PC-9 (cell line): ENCODE measurements around the gene AGO1. TPM values are rescaled to one million over a fixed set of nuclear protein-coding genes. Genes with fewer than 3 reads are reported as not detected.

ENCODE experiments used
- BruUV-seq: library from RNA; stranded (reverse); fragments of 400-500 nt; replicated peaks from 2 replicates; lab custom pipeline; 2021; lab: Mats Ljungman, UMichigan
- CTCF ChIA-PET: fragments of 300-600 bp; sonication (Branson Sonifier 250); formaldehyde crosslinking; loops from one replicate; lab custom pipeline; 2022; ENCODE audit warnings: antibody characterized with exemption; lab: Charles Lee
- POLR2A ChIA-PET: fragments of 300-600 bp; sonication (Branson Sonifier 250); formaldehyde crosslinking; loops from one replicate; lab custom pipeline; 2022; ENCODE audit warnings: antibody characterized with exemption; ENCODE audit not compliant: unreplicated experiment; lab: Charles Lee
- DNase-seq, 2 experiments: peaks; one replicate each; pipeline versions ENCODE4 v3.0.0 to v3.0.0-alpha.2; 2015 to 2022; ENCODE audit warnings: mixed read lengths in 1 of 2
- H2AFZ ChIP-seq: fragments of 200-600 bp; sonication (generic); 2 replicates; pipeline ENCODE4 v1.8.1; 2017; ENCODE audit warnings: antibody characterized with exemption
- H3F3A ChIP-seq: fragments of 200-600 bp; sonication (generic); 2 replicates; pipeline ENCODE4 v1.8.1; 2017; ENCODE audit warnings: antibody characterized with exemption, mild to moderate bottlenecking, low read depth; ENCODE audit not compliant: insufficient read depth
- H3K27ac ChIP-seq: fragments of 200-600 bp; sonication (generic); 2 replicates; pipeline ENCODE4 v1.6.1; 2016; ENCODE audit warnings: mixed run types
- H3K27me3 ChIP-seq: fragments of 200-600 bp; sonication (generic); 2 replicates; pipeline ENCODE4 v1.6.1; 2016; ENCODE audit warnings: low read depth, mixed run types; ENCODE audit not compliant: insufficient read depth
- H3K36me3 ChIP-seq: fragments of 200-600 bp; sonication (generic); 2 replicates; pipeline ENCODE4 v1.6.1; 2016; ENCODE audit warnings: low read depth, mixed run types
- H3K4me1 ChIP-seq: fragments of 200-600 bp; sonication (generic); replicated peaks from 2 replicates; pipeline ENCODE4 v1.6.1; 2016; ENCODE audit warnings: mixed run types; ENCODE audit not compliant: insufficient read depth
- H3K4me2 ChIP-seq: fragments of 200-600 bp; sonication (generic); 2 replicates; pipeline ENCODE4 v1.6.1; 2017; ENCODE audit warnings: mixed run types
- H3K4me3 ChIP-seq: fragments of 200-600 bp; sonication (generic); 2 replicates; pipeline ENCODE4 v1.6.1; 2016; ENCODE audit warnings: mixed run types
- H3K79me2 ChIP-seq: fragments of 200-600 bp; sonication (generic); 2 replicates; pipeline ENCODE4 v1.6.1; 2017; ENCODE audit warnings: low read depth, mixed run types
- H3K9me2 ChIP-seq: fragments of 200-600 bp; sonication (generic); 2 replicates; pipeline ENCODE4 v1.8.1; 2017; ENCODE audit warnings: mild to moderate bottlenecking; ENCODE audit not compliant: insufficient read depth
- H3K9me3 ChIP-seq: fragments of 200-600 bp; sonication (generic); 2 replicates; pipeline ENCODE4 v1.8.1; 2016; ENCODE audit warnings: low read depth; ENCODE audit not compliant: insufficient read depth
- H4K20me1 ChIP-seq: fragments of 200-600 bp; sonication (generic); 2 replicates; pipeline ENCODE4 v1.8.1; 2017; ENCODE audit not compliant: insufficient read depth
- CTCF ChIP-seq: fragments of 200-600 bp; sonication (generic); conservative IDR thresholded peaks from 2 replicates; pipeline ENCODE4 v1.6.1; 2017; ENCODE audit warnings: mixed run types, antibody characterized with exemption, mild to moderate bottlenecking, moderate library complexity
- EZH2 ChIP-seq: fragments of 200-600 bp; sonication (generic); IDR thresholded peaks from 2 replicates; pipeline ENCODE4 v1.8.0; 2017; ENCODE audit warnings: antibody characterized with exemption, low read depth
- intact Hi-C: fragments of 100-400 bp; cut with micrococcal nuclease; formaldehyde crosslinking; loops from one replicate; pipeline ENCODE4 v1.10.0; 2022; ENCODE audit not compliant: unreplicated experiment
- total RNA-seq: library from RNA; stranded (reverse); gene quantifications from 2 replicates; pipeline ENCODE4 v1.2.3, GENCODE V29; 2021

The AGO1 gene
- total RNA-seq, 1 experiment from 2014 or later: 66.0 TPM

DNA sequence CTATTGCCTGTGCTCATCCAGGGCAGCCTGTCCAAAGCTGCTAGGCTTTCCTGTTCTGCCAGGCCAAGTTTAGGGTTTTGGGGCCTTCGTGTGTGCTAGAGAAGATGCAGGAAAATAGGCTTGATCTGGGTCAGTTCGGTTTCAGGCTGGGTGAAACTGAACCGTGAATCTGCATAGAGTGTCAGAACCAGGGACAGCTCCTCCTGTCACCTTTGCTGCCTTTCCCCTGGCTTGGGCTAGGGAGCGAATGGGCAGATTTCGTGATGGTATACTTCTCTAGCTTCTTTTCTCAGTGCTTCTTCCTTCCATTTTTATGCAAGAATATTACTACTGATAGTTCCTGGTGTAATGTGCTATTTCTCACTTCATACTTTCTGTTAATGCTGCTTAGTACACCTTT, 6.0 kb upstream of the AGO1 start:
- POLR2A ChIA-PET: no interaction called here
- no peak overlapping the region for H2AFZ ChIP-seq
- CTCF ChIA-PET: interaction anchor here (0.8 kb wide), 1 partner anchor 1011 kb away, joined by 3 read pairs; no protein-coding TSS in a partner anchor

GRCh38 chr1:35881850-35882273, 1.1 kb upstream of the AGO1 start:
- H3K4me2 ChIP-seq: no peak overlapping the region
- no peaks in the 10 kb centered on the region for H3K27me3 ChIP-seq
- ChIA-PET POLR2A (interaction anchor here (0.6 kb wide), 1 partner anchor 645 kb away, joined by 19 read pairs; no protein-coding TSS in a partner anchor), CTCF (no interaction called here)
- BruUV-seq: no TSS peak
- no peak overlapping the region for H3K4me3 ChIP-seq
- no peak overlapping the region for H2AFZ ChIP-seq
- H3K9me2 ChIP-seq: no peaks in the 10 kb centered on the region
- H3K9me3 ChIP-seq: no peaks in the 10 kb centered on the region
- peaks cover 7% of the 10 kb centered on the region for H3K4me1 ChIP-seq
- H3K79me2 ChIP-seq: peaks cover 24% of the 10 kb centered on the region
- H3F3A ChIP-seq: no peaks in the 10 kb centered on the region
- intact Hi-C loops: loop anchor here (2.0 kb wide), 1 partner anchor 49 kb away; the partner anchor contains the start of gene AGO3
- no peak for DNase-seq
- H4K20me1 ChIP-seq: peaks cover 14% of the 10 kb centered on the region
- H3K27ac ChIP-seq: no peak overlapping the region
- TF ChIP-seq CTCF (no peak), EZH2 (no peak)
- H3K36me3 ChIP-seq: no peaks in the 10 kb centered on the region

More for the DNA sequence above, 6.0 kb upstream of the AGO1 start:
- Histone ChIP-seq H3K4me2 (no peak overlapping the region), H3K4me3 (no peak overlapping the region), H3K4me1 (peaks cover 7% of the 10 kb centered on the region), H3K9me3 (no peaks in the 10 kb centered on the region), H3K79me2 (no peaks in the 10 kb centered on the region), H4K20me1 (no peaks in the 10 kb centered on the region), H3F3A (no peaks in the 10 kb centered on the region), H3K27me3 (no peaks in the 10 kb centered on the region), H3K36me3 (no peaks in the 10 kb centered on the region), H3K9me2 (no peaks in the 10 kb centered on the region), H3K27ac (no peak overlapping the region)
- no TSS peak for BruUV-seq
- intact Hi-C loops: no loop called here
- TF ChIP-seq EZH2 (no peak), CTCF (no peak)
- DNase-seq: peak in 1 of 2 experiments; percentile 17

DNA sequence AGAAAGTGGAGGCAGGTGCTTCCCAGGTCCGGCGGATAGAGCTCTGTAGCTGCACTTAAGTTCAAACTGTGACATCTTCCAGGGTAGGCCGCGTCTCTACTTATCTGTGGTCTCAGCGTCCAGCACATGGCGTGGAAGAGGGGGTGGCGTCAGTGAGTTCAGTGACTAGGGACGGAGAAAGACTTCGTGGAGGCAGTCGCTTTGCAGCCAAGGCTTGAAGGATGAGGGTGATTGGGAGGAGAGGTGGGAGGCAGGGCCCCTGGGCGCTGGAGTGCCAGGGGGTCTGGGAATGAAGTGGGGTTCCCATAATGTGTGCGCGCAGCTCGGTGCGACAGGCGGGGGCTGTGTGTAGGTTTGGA, 444 bp upstream of the AGO1 start:
- Histone ChIP-seq H3K9me3 (no peaks in the 10 kb centered on the region), H3K4me1 (peaks cover 7% of the 10 kb centered on the region), H3K36me3 (no peaks in the 10 kb centered on the region), H3K9me2 (no peaks in the 10 kb centered on the region), H3K79me2 (peaks cover 24% of the 10 kb centered on the region), H4K20me1 (peaks cover 14% of the 10 kb centered on the region), H3K27ac (no peak overlapping the region), H2AFZ (peak overlapping the region; percentile 73; the same call in 1 of the 2 replicates), H3K4me3 (peak overlapping the region; percentile 100; the same call in 1 of the 2 replicates), H3K4me2 (peak overlapping the region; percentile 48), H3F3A (no peaks in the 10 kb centered on the region), H3K27me3 (no peaks in the 10 kb centered on the region)
- no peak for TF ChIP-seq CTCF
- TF ChIP-seq EZH2: no peak
- CTCF ChIA-PET: interaction anchor here (0.6 kb wide), 1 partner anchor 24 kb away, joined by 4 read pairs; no protein-coding TSS in a partner anchor
- POLR2A ChIA-PET: interaction anchor here (0.5 to 0.6 kb wide), 4 partner anchors 20 to 685 kb away, joined by 4 to 5 read pairs (median 4); no protein-coding TSS in a partner anchor
- intact Hi-C loops: loop anchor here (2.0 kb wide), 1 partner anchor 48 kb away; the partner anchor contains the start of gene AGO3
- no TSS peak for BruUV-seq
- DNase-seq: no peak
